HepG2 (cell line): ENCODE measurements around the gene DOC2A.

Experiments used
- ATAD3A ChIP-seq: sonication (generic); formaldehyde crosslinking; IDR thresholded peaks from 2 replicates; pipeline ENCODE4 v1.4.0; 2020; ENCODE audit warnings: missing genetic modification reagents
- ELF1 ChIP-seq: sonication (generic); formaldehyde crosslinking; IDR thresholded peaks from 2 replicates; pipeline ENCODE4 v1.4.0; 2020; ENCODE audit warnings: missing genetic modification reagents
- EP300 ChIP-seq, 3 experiments: sonication (generic) in 1 of 3; formaldehyde crosslinking in 1 of 3; IDR thresholded peaks; 2 replicates each; pipeline versions ENCODE4 v1.5.1 to v1.6.1; 2011 to 2020; ENCODE audit warnings: low read depth in 2 of 3, low read length in 2 of 3, borderline replicate concordance in 1 of 3, improper control_type of control experiment in 1 of 3, mild to moderate bottlenecking in 1 of 3, missing genetic modification reagents in 1 of 3, moderate library complexity in 1 of 3
- FOXM1 ChIP-seq: sonication (generic); formaldehyde crosslinking; IDR thresholded peaks from 2 replicates; pipeline ENCODE4 v1.5.0; 2020; ENCODE audit warnings: missing genetic modification reagents
- KAT8 ChIP-seq: IDR thresholded peaks from 2 replicates; pipeline ENCODE4 v1.6.1; 2016; ENCODE audit warnings: missing genetic modification reagents, missing compliant biosample characterization
- NFIC ChIP-seq: IDR thresholded peaks from 2 replicates; pipeline ENCODE4 v1.6.1; 2012; ENCODE audit warnings: mild to moderate bottlenecking, low read length, inconsistent platforms
- RBAK ChIP-seq: sonication (generic); formaldehyde crosslinking; IDR thresholded peaks from 2 replicates; pipeline ENCODE4 v1.5.1; 2020; ENCODE audit warnings: mild to moderate bottlenecking, missing genetic modification reagents
- ZNF710 ChIP-seq: sonication (generic); formaldehyde crosslinking; IDR thresholded peaks from 2 replicates; pipeline ENCODE4 v1.5.0; 2020; ENCODE audit warnings: mild to moderate bottlenecking, missing genetic modification reagents, borderline replicate concordance

GRCh38 chr16:30028438-30029076 is 17.7 kb upstream of the DOC2A start:
- TF ChIP-seq ELF1 (CRISPR knock-in tag): no peak
- TF ChIP-seq KAT8 (CRISPR knock-in tag): no peak
- TF ChIP-seq EP300 (IDR thresholded peaks at IDR 0.05; ENCODE audit: low read depth in 2 of 2, low read length in 2 of 2): no peak
- TF ChIP-seq EP300 (CRISPR knock-in tag; IDR thresholded peaks at IDR 0.05; ENCODE audit: borderline replicate concordance): no peak
- no peak for TF ChIP-seq FOXM1
- no peak for TF ChIP-seq ATAD3A (CRISPR knock-in tag)
- TF ChIP-seq ZNF710 (CRISPR knock-in tag): no peak
- no peak for TF ChIP-seq NFIC
- TF ChIP-seq RBAK (CRISPR knock-in tag): no peak
